Fibroblast of lung (primary cell): ENCODE measurements around the gene PTPRH. TPM values are rescaled to one million over a fixed set of nuclear protein-coding genes. Genes with fewer than 3 reads are reported as not detected.

Source experiments
- DNase-seq, 2 donors: peaks; one replicate each; pipeline versions ENCODE4 v3.0.0 to v3.0.0-alpha.2; 2010; ENCODE audit warnings: low read depth in 2 of 2
- H2AFZ ChIP-seq: 2 replicates; pipeline ENCODE4 v1.5.1; 2012; ENCODE audit warnings: low read length, control low read depth, inconsistent platforms
- H3K27ac ChIP-seq: 2 replicates; pipeline ENCODE4 v1.5.1; 2011; ENCODE audit warnings: low read length, control low read depth; ENCODE audit not compliant: insufficient read depth
- H3K27me3 ChIP-seq: 2 replicates; pipeline ENCODE4 v1.5.1; 2011; ENCODE audit warnings: mild to moderate bottlenecking, low read length; ENCODE audit not compliant: control insufficient read depth, insufficient read depth
- H3K36me3 ChIP-seq: 2 replicates; pipeline ENCODE4 v1.5.1; 2011; ENCODE audit warnings: low read length; ENCODE audit not compliant: control insufficient read depth, insufficient read depth
- H3K4me1 ChIP-seq: 2 replicates; pipeline ENCODE4 v1.5.1; 2011; ENCODE audit warnings: low read length; ENCODE audit not compliant: control insufficient read depth, insufficient read depth; ENCODE audit errors: extremely low read depth
- H3K4me2 ChIP-seq: 2 replicates; pipeline ENCODE4 v1.5.1; 2011; ENCODE audit warnings: low read length, control low read depth; ENCODE audit not compliant: insufficient read depth; ENCODE audit errors: extremely low read depth
- H3K4me3 ChIP-seq, 4 experiments: fragments of 200-600 bp in 1 of 4; sonication (generic) in 1 of 4; replicated peaks in 1 of 4; 2 replicates each; pipeline ENCODE4 v1.5.1; 2011 to 2016; ENCODE audit warnings: low read length in 4 of 4, low read depth in 3 of 4, mild to moderate bottlenecking in 3 of 4, control low read depth in 2 of 4, inconsistent platforms in 1 of 4, mixed read lengths in 1 of 4; ENCODE audit not compliant: insufficient read depth in 1 of 4; ENCODE audit errors: control extremely low read depth in 1 of 4
- H3K79me2 ChIP-seq: 2 replicates; pipeline ENCODE4 v1.5.1; 2012; ENCODE audit warnings: mild to moderate bottlenecking, low read length, inconsistent platforms; ENCODE audit not compliant: control insufficient read depth, insufficient read depth
- H3K9ac ChIP-seq: 2 replicates; pipeline ENCODE4 v1.5.1; 2011; ENCODE audit warnings: mild to moderate bottlenecking, low read length, control low read depth; ENCODE audit not compliant: insufficient read depth
- H3K9me3 ChIP-seq: 2 replicates; pipeline ENCODE4 v1.5.1; 2012; ENCODE audit warnings: low read depth, low read length; ENCODE audit not compliant: control insufficient read depth, insufficient read depth
- H4K20me1 ChIP-seq: 2 replicates; pipeline ENCODE4 v1.5.1; 2011; ENCODE audit warnings: low read length; ENCODE audit not compliant: control insufficient read depth, insufficient read depth; ENCODE audit errors: extremely low read depth
- EZH2 ChIP-seq: IDR thresholded peaks from 2 replicates; pipeline ENCODE4 v1.5.1; 2012; ENCODE audit warnings: low read length, control low read depth, mild to moderate bottlenecking; ENCODE audit errors: missing control alignments
- polyA plus RNA-seq, 2 donors: library from polyadenylated mRNA; depleted of rRNA in 1 of 2; stranded (reverse) in 1 of 2; unstranded in 1 of 2; fragments of >200 nt; gene quantifications; 2 replicates each; pipeline ENCODE4 v1.2.1, GENCODE V29; 2011 to 2012; ENCODE audit warnings: missing spikeins in 1 of 2
- total RNA-seq: library from RNA; depleted of rRNA; stranded (reverse); fragments of >200 nt; gene quantifications from 2 replicates; pipeline ENCODE4 v1.2.1, GENCODE V29; 2014
- TF ChIP-seq, protein P1 (sequence below), 2 donors: IDR thresholded peaks in 1 of 2; conservative IDR thresholded peaks in 1 of 2; 1 replicate in 1 of 2; 2 replicates in 1 of 2; pipeline ENCODE4 v1.5.1; 2011 to 2012; ENCODE audit warnings: low read length in 2 of 2, control low read depth in 1 of 2, inconsistent platforms in 1 of 2, low read depth in 1 of 2, mild to moderate bottlenecking in 1 of 2

The PTPRH gene
- total and polyA plus RNA-seq, 2 donors (not counting 1 experiment from before 2014, with no cell fraction given): 4.4 to 19.5 TPM

- Histone ChIP-seq H3K36me3 (peaks cover 28% of the 10 kb centered on the region), H3K9ac (no peak overlapping the region), H3K4me3 (no peak overlapping the region), H3K27me3 (no peaks in the 10 kb centered on the region), H3K4me1 (no peaks in the 10 kb centered on the region), H3K79me2 (no peaks in the 10 kb centered on the region), H4K20me1 (no peaks in the 10 kb centered on the region), H2AFZ (no peak overlapping the region), H3K9me3 (no peaks in the 10 kb centered on the region), H3K27ac (no peak overlapping the region), H3K4me2 (no peak overlapping the region)
- no peak for DNase-seq
- no peak for TF ChIP-seq EZH2
- TF ChIP-seq, protein P1, sequence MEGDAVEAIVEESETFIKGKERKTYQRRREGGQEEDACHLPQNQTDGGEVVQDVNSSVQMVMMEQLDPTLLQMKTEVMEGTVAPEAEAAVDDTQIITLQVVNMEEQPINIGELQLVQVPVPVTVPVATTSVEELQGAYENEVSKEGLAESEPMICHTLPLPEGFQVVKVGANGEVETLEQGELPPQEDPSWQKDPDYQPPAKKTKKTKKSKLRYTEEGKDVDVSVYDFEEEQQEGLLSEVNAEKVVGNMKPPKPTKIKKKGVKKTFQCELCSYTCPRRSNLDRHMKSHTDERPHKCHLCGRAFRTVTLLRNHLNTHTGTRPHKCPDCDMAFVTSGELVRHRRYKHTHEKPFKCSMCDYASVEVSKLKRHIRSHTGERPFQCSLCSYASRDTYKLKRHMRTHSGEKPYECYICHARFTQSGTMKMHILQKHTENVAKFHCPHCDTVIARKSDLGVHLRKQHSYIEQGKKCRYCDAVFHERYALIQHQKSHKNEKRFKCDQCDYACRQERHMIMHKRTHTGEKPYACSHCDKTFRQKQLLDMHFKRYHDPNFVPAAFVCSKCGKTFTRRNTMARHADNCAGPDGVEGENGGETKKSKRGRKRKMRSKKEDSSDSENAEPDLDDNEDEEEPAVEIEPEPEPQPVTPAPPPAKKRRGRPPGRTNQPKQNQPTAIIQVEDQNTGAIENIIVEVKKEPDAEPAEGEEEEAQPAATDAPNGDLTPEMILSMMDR (conservative IDR thresholded peaks at IDR 0.05 in 1 of 2, IDR thresholded peaks at IDR 0.05 in 1 of 2; ENCODE audit: low read depth in 1 of 2, low read length in 2 of 2): no peak
These were observed 20.0 kb upstream of the PTPRH start for GRCh38 chr19:55229145-55229788.

GRCh38 chr19:55228403-55229031 lies 19.2 kb upstream of the PTPRH start, which contains the start of gene TMEM86B:
Gene TMEM86B, minus strand, starts transcription at chr19:55228763. Its CDS starts 22 bp downstream, at chr19:55228741.
- Histone ChIP-seq H3K27ac (no peak within 1 kb of the TSS), H3K4me1 (no peaks in the 10 kb centered on the region), H2AFZ (no peak within 1 kb of the TSS), H3K36me3 (peaks cover 28% of the 10 kb centered on the region), H3K79me2 (no peaks in the 10 kb centered on the region), H3K27me3 (no peaks in the 10 kb centered on the region), H4K20me1 (no peaks in the 10 kb centered on the region), H3K4me3 (no peak within 1 kb of the TSS), H3K9ac (no peak within 1 kb of the TSS), H3K9me3 (no peaks in the 10 kb centered on the region), H3K4me2 (no peak within 1 kb of the TSS)
- no peak for DNase-seq
- TF ChIP-seq, protein P1 (conservative IDR thresholded peaks at IDR 0.05 in 1 of 2, IDR thresholded peaks at IDR 0.05 in 1 of 2; ENCODE audit: low read depth in 1 of 2, low read length in 2 of 2): no peak
- TF ChIP-seq EZH2: no peak

GRCh38 chr19:55228015-55228391 lies 18.7 kb upstream of the PTPRH start:
- Histone ChIP-seq H4K20me1 (no peaks in the 10 kb centered on the region), H3K4me1 (no peaks in the 10 kb centered on the region), H3K9me3 (no peaks in the 10 kb centered on the region), H3K4me2 (no peak overlapping the region), H3K4me3 (no peak overlapping the region), H3K9ac (no peak overlapping the region), H3K79me2 (no peaks in the 10 kb centered on the region), H3K27me3 (no peaks in the 10 kb centered on the region), H3K36me3 (peaks cover 28% of the 10 kb centered on the region), H3K27ac (no peak overlapping the region), H2AFZ (no peak overlapping the region)
- no peak for DNase-seq
- TF ChIP-seq, protein P1 (conservative IDR thresholded peaks at IDR 0.05 in 1 of 2, IDR thresholded peaks at IDR 0.05 in 1 of 2; ENCODE audit: low read depth in 1 of 2, low read length in 2 of 2): no peak
- no peak for TF ChIP-seq EZH2
